Measurements from ENCODE around the gene GMPPA. TPM values are rescaled to one million over a fixed set of nuclear protein-coding genes. Genes with fewer than 3 reads are reported as not detected.

Gene GMPPA
- total RNA-seq, 1 donor from 2014 or later, result 42.5 TPM

DNA sequence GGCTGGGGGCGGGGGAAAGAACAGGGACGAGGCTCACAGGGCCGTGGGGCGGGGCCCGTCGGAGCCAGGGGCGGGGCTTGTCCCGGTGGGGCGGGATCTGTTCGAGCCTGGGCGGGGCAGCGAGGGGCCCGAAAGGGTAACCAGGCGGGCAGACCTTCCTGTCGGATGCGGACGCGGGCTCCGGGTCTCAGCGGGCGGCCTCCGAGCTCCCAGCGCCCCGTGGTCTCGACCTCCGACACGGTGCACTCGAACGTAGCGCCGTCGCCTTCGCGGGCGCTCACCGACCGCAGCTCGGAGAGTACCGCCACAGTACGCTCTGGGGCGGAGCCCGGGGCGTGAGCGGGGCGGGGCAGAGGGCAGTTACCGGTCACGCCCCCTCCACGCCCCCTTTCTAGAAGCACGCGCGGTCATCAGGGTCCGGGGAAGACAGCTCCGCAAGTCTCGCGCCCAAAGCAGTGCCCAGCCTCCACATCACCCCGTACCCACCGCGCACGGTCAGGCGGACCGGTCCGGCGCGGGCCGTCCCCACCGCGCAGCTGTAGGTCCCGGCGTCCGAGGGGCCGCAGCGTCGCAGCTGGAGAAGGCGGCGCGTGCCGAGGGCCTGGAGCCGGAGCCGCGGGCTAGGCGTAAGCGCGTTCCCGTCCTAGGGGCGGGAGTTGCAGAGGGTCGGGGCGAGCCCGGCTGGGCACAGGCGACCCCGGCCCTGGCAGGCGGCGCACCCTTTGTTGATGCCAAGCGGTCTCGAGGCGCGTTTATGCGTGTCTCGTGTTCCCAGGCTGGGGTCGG is 53.9 kb downstream of the GMPPA start:
- peaks cover 15% of the 10 kb centered on the region for H3K4me1 Mint-ChIP-seq (ENCODE audit: unreplicated experiment)
- H3K9me3 Mint-ChIP-seq (ENCODE audit: unreplicated experiment), result no peaks in the 10 kb centered on the region
- H3K27ac Mint-ChIP-seq (ENCODE audit: unreplicated experiment), result no peak overlapping the region
- TF ChIP-seq, protein P1, sequence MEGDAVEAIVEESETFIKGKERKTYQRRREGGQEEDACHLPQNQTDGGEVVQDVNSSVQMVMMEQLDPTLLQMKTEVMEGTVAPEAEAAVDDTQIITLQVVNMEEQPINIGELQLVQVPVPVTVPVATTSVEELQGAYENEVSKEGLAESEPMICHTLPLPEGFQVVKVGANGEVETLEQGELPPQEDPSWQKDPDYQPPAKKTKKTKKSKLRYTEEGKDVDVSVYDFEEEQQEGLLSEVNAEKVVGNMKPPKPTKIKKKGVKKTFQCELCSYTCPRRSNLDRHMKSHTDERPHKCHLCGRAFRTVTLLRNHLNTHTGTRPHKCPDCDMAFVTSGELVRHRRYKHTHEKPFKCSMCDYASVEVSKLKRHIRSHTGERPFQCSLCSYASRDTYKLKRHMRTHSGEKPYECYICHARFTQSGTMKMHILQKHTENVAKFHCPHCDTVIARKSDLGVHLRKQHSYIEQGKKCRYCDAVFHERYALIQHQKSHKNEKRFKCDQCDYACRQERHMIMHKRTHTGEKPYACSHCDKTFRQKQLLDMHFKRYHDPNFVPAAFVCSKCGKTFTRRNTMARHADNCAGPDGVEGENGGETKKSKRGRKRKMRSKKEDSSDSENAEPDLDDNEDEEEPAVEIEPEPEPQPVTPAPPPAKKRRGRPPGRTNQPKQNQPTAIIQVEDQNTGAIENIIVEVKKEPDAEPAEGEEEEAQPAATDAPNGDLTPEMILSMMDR (IDR thresholded peaks at IDR 0.05), result no peak
- H3K27me3 Mint-ChIP-seq (ENCODE audit: unreplicated experiment), result no peaks in the 10 kb centered on the region
- H3K36me3 Mint-ChIP-seq (ENCODE audit: unreplicated experiment), result peaks cover 4% of the 10 kb centered on the region
- peak; percentile 95 for DNase-seq (ENCODE audit: extremely low spot score, unreplicated experiment)
- H3K4me3 Mint-ChIP-seq (ENCODE audit: unreplicated experiment), result peak overlapping the region; percentile 76

DNA sequence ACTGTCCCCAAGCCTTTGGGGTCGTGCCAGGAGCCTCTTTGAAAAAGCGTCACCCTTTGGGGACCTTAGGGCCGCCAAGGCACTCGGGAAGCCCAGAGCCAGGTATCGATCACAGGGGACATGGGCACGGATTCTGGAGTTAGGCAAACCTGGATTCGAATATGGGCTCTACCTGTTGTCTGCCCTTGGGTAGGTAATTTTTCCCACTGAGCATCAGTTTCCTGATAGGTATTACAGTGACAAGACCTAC is 54.4 kb downstream of the GMPPA start:
- Mint-ChIP-seq H3K36me3 (ENCODE audit: unreplicated experiment) (peaks cover 4% of the 10 kb centered on the region), H3K9me3 (ENCODE audit: unreplicated experiment) (no peaks in the 10 kb centered on the region), H3K27ac (ENCODE audit: unreplicated experiment) (no peak overlapping the region), H3K27me3 (ENCODE audit: unreplicated experiment) (no peaks in the 10 kb centered on the region), H3K4me1 (ENCODE audit: unreplicated experiment) (peaks cover 15% of the 10 kb centered on the region), H3K4me3 (ENCODE audit: unreplicated experiment) (peak overlapping the region; percentile 60)
- TF ChIP-seq, protein P1 (IDR thresholded peaks at IDR 0.05), result no peak
- DNase-seq (ENCODE audit: extremely low spot score, unreplicated experiment), result no peak

DNA sequence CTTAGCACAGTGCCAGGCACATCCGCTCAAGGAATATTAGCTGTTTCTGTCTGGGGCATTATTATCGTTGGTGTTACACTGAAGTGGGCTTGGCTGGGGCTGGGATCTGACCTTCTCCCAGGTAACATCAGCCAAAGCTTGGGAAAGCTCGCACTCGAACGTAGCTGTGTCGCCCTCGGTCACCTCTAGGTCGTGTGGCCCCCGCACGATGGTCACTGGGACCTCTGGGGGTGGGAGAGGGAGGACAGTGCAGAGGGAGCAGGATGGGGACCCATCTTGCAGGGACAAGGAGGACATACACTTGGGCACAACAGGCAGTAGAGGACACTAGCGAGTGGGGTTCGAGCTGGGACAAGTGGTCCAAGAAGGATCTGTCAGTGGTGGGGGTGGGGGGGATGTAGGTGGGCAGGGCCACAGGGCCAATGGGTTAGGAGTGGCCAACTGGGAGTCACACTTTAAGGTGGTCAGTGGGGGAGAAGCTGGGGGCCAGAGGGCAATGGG is 54.8 kb downstream of the GMPPA start:
- H3K9me3 Mint-ChIP-seq (ENCODE audit: unreplicated experiment), result no peaks in the 10 kb centered on the region
- H3K4me1 Mint-ChIP-seq (ENCODE audit: unreplicated experiment), result peaks cover 15% of the 10 kb centered on the region
- H3K4me3 Mint-ChIP-seq (ENCODE audit: unreplicated experiment), result peak overlapping the region; percentile 60
- no peak for DNase-seq (ENCODE audit: extremely low spot score, unreplicated experiment)
- H3K27ac Mint-ChIP-seq (ENCODE audit: unreplicated experiment), result no peak overlapping the region
- TF ChIP-seq, protein P1 (IDR thresholded peaks at IDR 0.05), result no peak
- peaks cover 3% of the 10 kb centered on the region for H3K36me3 Mint-ChIP-seq (ENCODE audit: unreplicated experiment)
- no peaks in the 10 kb centered on the region for H3K27me3 Mint-ChIP-seq (ENCODE audit: unreplicated experiment)

DNA sequence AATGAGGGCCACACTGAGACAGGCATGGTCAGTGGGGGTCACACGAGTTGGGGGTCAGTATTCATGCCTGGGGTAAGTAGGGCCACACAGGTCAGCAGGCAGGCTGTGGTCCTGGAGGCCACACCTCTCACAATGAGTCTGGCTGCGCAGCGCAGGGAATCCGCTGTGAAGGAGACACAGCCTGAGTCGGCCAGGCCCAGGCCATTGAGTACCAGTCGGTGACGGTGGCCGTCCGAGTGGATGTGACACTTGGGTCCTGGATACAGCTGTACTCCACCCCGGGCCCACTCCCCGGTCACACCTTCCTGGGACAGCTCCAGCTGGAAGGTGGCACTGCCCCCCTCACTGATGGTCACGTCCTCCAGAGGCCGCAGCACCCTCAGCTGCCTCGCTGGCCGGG is 55.7 kb downstream of the GMPPA start:
- Mint-ChIP-seq H3K9me3 (ENCODE audit: unreplicated experiment) (no peaks in the 10 kb centered on the region), H3K36me3 (ENCODE audit: unreplicated experiment) (peaks cover 5% of the 10 kb centered on the region), H3K4me3 (ENCODE audit: unreplicated experiment) (no peak overlapping the region), H3K27me3 (ENCODE audit: unreplicated experiment) (no peaks in the 10 kb centered on the region), H3K4me1 (ENCODE audit: unreplicated experiment) (peaks cover 15% of the 10 kb centered on the region), H3K27ac (ENCODE audit: unreplicated experiment) (no peak overlapping the region)
- no peak for DNase-seq (ENCODE audit: extremely low spot score, unreplicated experiment)
- TF ChIP-seq, protein P1 (IDR thresholded peaks at IDR 0.05), result no peak

DNA sequence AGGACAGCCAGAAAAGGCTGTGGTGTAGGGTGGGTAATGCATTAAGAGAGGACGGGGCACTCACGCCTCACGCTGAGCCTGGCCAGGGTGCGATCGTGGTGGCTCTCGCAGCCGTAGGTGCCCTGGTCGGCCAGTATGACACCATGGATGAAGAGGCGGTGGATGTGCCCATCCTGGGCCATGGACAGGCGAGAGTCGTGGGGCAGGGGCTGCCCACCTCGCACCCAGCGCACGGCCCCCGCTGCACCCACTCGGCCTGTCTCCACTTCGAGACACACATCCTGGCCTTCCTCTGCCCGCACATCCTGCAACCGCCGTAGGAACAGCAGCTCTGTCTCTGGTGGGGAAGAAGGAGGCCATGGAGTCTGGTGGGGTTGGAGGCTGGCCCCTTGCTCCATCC is 57.3 kb downstream of the GMPPA start:
- H3K27ac Mint-ChIP-seq (ENCODE audit: unreplicated experiment), result no peak overlapping the region
- no peaks in the 10 kb centered on the region for H3K9me3 Mint-ChIP-seq (ENCODE audit: unreplicated experiment)
- DNase-seq (ENCODE audit: extremely low spot score, unreplicated experiment), result no peak

More for the DNA sequence above, 57.3 kb downstream of the GMPPA start:
- H3K27me3 Mint-ChIP-seq (ENCODE audit: unreplicated experiment), result no peaks in the 10 kb centered on the region
- peaks cover 13% of the 10 kb centered on the region for H3K4me1 Mint-ChIP-seq (ENCODE audit: unreplicated experiment)
- H3K4me3 Mint-ChIP-seq (ENCODE audit: unreplicated experiment), result no peak overlapping the region
- peaks cover 5% of the 10 kb centered on the region for H3K36me3 Mint-ChIP-seq (ENCODE audit: unreplicated experiment)
- TF ChIP-seq, protein P1 (IDR thresholded peaks at IDR 0.05), result no peak

Data from osteocyte (in vitro differentiated cells).